ENCODE data around the gene HS6ST1.

HS6ST1 gene

GRCh38 chr2:128249555-128249954 lies 69.1 kb downstream of the HS6ST1 start:
- in situ Hi-C loops (cut with MboI; ENCODE audit: low sequenced_read_pairs), result no loop called here

DNA sequence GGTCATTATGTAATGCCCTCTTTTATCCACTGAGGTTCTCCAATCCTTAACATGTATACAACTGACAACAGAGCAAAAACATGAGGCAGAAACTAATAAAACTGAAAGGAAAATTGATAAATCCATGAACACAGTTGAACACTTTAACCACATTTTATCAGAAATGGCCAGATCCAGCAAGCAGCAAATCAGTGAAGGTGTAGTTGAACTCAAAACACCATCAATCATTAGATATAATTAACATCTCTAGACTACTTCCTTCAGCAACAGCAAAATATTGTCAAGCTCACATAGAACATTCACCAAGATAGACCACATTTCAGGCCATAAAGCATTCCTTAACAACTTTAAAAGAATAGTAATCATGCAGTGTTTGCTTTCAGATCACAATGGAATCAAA lies 72.9 kb downstream of the HS6ST1 start:
- in situ Hi-C loops (cut with MboI; ENCODE audit: low sequenced_read_pairs), result no loop called here

GRCh38 chr2:128241896-128242295 lies 76.8 kb downstream of the HS6ST1 start:
- in situ Hi-C loops (cut with MboI; ENCODE audit: low sequenced_read_pairs), result no loop called here

DNA sequence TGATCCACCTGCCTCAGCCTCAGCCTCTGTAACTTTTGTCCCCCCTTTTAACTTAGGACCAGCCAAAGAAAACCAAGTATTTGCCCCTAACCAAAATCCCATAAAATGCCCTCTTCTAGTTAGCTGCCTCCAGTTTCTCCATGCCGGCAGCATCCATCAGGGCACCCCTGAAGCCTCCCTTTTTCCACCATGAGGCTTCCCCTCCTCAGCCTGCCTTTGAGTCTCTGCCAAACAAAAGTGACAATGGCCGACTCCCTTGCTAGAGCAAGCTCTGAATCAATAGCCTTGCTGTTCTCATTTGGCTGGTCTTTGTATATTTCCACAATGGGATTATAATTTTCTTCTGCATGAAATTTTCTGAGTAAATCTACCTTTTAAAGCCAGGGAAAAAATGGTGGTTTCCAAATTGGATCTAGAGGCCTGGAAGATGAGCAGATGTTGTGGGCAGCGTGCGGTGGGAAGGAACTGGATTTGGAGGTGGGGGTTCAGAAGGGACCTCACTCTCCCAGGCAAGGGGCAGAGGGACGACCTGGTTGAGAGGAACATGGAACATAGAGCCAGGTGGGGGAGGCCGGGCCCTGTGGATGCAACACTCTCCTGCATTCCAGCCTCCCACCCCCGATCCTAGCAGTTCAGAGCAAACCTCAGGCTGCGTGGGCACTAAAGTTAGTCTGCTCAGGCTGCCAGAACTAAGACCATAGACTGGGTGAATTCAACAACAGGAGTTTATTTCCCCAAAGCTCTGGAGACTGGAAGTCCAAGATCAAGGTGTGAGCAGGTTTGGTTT lies 80.6 kb downstream of the HS6ST1 start:
- in situ Hi-C loops (cut with MboI; ENCODE audit: low sequenced_read_pairs), result no loop called here

DNA sequence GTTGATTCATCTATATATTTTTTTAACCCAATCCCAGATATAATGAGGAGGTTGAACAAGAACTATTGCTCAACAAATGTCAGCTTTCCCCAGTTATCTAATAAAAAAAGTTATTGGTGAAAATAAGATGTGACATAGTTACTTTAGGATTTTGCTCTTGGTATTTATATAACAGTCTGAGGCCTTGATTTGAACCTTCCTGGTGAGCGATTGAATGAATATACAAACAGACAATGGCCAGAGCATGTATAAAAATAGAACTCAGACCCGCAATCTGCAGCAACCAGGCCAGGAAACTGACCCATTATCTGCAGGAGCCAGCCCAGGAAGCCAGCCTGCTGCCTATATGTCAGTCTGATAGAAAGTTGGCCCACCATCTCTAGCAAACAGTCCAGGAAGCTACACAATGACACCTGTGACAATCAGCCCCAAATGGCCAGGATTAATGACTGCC lies 81.6 kb downstream of the HS6ST1 start:
- in situ Hi-C loops (cut with MboI; ENCODE audit: low sequenced_read_pairs), result no loop called here

- in situ Hi-C loops (cut with MboI; ENCODE audit: low sequenced_read_pairs), result no loop called here
Observed at GRCh38 chr2:128236491-128237035, 82.1 kb downstream of the HS6ST1 start.

- in situ Hi-C loops (cut with MboI; ENCODE audit: low sequenced_read_pairs), result no loop called here
Observed at GRCh38 chr2:128235581-128235980, 83.1 kb downstream of the HS6ST1 start.

DNA sequence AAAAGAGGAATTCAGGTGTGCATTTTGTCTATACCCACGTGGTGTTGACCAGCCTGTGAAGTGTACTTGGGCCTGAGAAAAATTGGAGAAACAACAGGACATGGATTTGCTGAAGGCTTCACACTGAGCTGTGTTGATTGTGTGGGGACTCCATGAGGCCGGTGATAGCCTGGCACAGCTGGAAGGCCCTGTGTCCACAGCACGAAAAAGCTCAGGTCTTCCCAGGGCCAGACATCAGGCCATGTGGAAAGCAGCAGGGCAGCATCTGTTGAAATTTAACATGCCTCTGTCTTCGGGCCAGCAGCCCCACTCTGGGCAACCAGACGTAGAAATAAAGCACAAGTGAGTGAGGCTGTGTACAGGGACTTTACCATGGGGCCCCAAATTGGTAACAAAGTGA lies 84.1 kb downstream of the HS6ST1 start:
- in situ Hi-C loops (cut with MboI; ENCODE audit: low sequenced_read_pairs), result no loop called here

- in situ Hi-C loops (cut with MboI; ENCODE audit: low sequenced_read_pairs), result no loop called here
Observed at GRCh38 chr2:128233790-128234395, 84.8 kb downstream of the HS6ST1 start.

GRCh38 chr2:128232965-128233789 lies 85.5 kb downstream of the HS6ST1 start:
- in situ Hi-C loops (cut with MboI; ENCODE audit: low sequenced_read_pairs), result no loop called here

GRCh38 chr2:128228894-128229293 lies 89.8 kb downstream of the HS6ST1 start:
- in situ Hi-C loops (cut with MboI; ENCODE audit: low sequenced_read_pairs), result no loop called here

DNA sequence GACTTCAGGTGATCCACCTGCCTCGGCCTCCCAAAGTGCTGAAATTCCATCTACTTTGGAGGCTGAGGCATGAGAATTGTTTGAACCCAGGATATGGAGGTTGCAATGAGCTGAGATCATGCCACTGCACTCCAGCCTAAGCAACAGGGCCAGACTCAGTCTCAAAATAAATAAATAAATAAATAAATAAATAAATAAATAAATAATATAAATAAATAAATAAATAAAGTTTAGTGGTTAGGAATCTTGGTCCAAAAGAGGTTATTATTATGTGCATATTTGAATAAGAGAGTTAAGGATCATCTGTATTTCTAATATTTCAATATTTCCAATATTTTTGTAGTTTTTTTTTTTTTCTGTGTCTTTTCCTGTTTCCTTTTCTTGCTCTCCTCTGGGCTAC lies 90.8 kb downstream of the HS6ST1 start:
- in situ Hi-C loops (cut with MboI; ENCODE audit: low sequenced_read_pairs), result no loop called here

GRCh38 chr2:128219891-128220290 lies 98.8 kb downstream of the HS6ST1 start:
- in situ Hi-C loops (cut with MboI; ENCODE audit: low sequenced_read_pairs), result no loop called here

- in situ Hi-C loops (cut with MboI; ENCODE audit: low sequenced_read_pairs), result no loop called here
Observed at GRCh38 chr2:128217671-128218070, 101.0 kb downstream of the HS6ST1 start.

DNA sequence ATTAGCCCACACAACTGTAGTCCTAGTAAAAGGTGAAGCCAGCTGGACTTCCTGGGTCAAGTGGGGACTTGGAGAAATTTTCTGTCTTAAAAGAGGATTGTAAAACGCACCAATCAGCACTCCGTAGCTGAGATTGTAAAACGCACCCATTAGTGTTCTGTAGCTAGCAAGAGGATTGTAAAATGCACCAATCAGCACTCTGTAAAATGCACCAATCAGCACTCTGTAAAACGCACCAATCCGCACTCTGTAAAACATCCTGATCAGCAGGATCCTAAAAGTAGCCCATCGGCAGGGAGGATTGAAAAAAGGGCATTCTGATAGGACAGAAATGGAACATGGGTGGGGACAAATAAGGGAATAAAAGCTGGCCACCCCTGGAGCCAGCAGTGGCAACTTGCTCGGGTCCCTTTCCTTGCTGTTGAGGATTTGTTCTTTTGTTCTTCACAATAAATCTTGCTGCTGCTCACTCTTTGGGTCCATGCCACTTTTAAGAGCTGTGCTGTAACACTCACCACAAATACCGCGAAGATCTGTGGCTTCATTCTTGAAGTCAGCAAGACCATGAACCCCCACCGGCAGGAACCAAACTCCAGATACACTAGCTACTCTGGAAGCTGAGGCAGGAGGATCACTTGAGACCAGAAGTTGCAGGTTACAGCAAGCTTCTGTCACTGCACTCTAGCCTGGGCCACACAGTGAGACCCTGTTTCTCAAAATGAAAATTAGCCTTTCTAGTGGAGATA lies 102.6 kb downstream of the HS6ST1 start:
- in situ Hi-C loops (cut with MboI; ENCODE audit: low sequenced_read_pairs), result no loop called here
